H1 (cell line): ENCODE results near the gene SLC5A11. TPM values are rescaled to one million over a fixed set of nuclear protein-coding genes. Genes with fewer than 3 reads are reported as not detected.

Source experiments
- CTCF ChIA-PET: fragments of 300-600 bp; sonication (Branson Sonifier 250); formaldehyde crosslinking; loops from one replicate; lab custom pipeline; 2021; ENCODE audit not compliant: partially characterized antibody; lab: Charles Lee
- POLR2A ChIA-PET: fragments of 300-600 bp; sonication (Branson Sonifier 250); formaldehyde crosslinking; loops from one replicate; lab custom pipeline; 2021; ENCODE audit warnings: inconsistent platforms; ENCODE audit not compliant: partially characterized antibody; lab: Charles Lee
- DNase-seq, 2 experiments: peaks; one replicate each; pipeline versions ENCODE4 v3.0.0 to v3.0.0-alpha.2; 2010 to 2022; ENCODE audit warnings: low spot score in 2 of 2, low read depth in 1 of 2, mixed read lengths in 1 of 2
- FAIRE-seq: peaks from 2 replicates; lab custom pipeline; 2011; peaks lifted over from hg19 to GRCh38; lab: Jason Lieb, UNC
- H2AFZ ChIP-seq: 2 replicates; pipeline ENCODE4 v1.8.1; 2012; ENCODE audit warnings: low read length, inconsistent platforms
- H2AK5ac ChIP-seq: 2 replicates; pipeline ENCODE4 v1.6.1; 2013; ENCODE audit warnings: low read depth, low read length
- H2BK120ac ChIP-seq: replicated peaks from 2 replicates; pipeline ENCODE3; 2013; ENCODE audit warnings: low read depth, low read length, inconsistent platforms
- H2BK12ac ChIP-seq: 2 replicates; pipeline ENCODE4 v1.6.1; 2013; ENCODE audit warnings: low read depth, low read length
- H2BK15ac ChIP-seq: 2 replicates; pipeline ENCODE4 v1.6.1; 2013; ENCODE audit warnings: low read length
- H2BK20ac ChIP-seq: 2 replicates; pipeline ENCODE4 v1.6.1; 2013; ENCODE audit warnings: low read length
- H2BK5ac ChIP-seq: 2 replicates; pipeline ENCODE4 v1.6.1; 2013; ENCODE audit warnings: low read depth, low read length
- H3K14ac ChIP-seq: 2 replicates; pipeline ENCODE4 v1.6.1; 2013; ENCODE audit warnings: inconsistent platforms; ENCODE audit not compliant: insufficient read length
- H3K18ac ChIP-seq: 2 replicates; pipeline ENCODE4 v1.6.1; 2013; ENCODE audit warnings: low read length; ENCODE audit errors: extremely low read depth
- H3K23ac ChIP-seq: 2 replicates; pipeline ENCODE4 v1.6.1; 2013; ENCODE audit warnings: inconsistent platforms; ENCODE audit not compliant: insufficient read length
- H3K23me2 ChIP-seq: 2 replicates; pipeline ENCODE4 v1.6.1; 2013; ENCODE audit warnings: low read depth, low read length
- H3K27ac ChIP-seq: 2 replicates; pipeline ENCODE4 v1.6.1; 2011; ENCODE audit warnings: low read depth, low read length, inconsistent platforms
- H3K27me3 ChIP-seq, 4 experiments: replicated peaks in 1 of 4; 1 replicate in 1 of 4; 2 replicates in 3 of 4; pipeline versions ENCODE4 v1.6.1 to v1.8.1; 2011 to 2013; ENCODE audit warnings: low read length in 3 of 4, mild to moderate bottlenecking in 3 of 4, inconsistent platforms in 2 of 4, mixed read lengths in 2 of 4, moderate library complexity in 1 of 4; ENCODE audit not compliant: control insufficient read depth in 3 of 4, insufficient read depth in 3 of 4; ENCODE audit errors: extremely low read depth in 1 of 4
- H3K36me3 ChIP-seq, 4 experiments: 2 replicates each; pipeline versions ENCODE4 v1.6.1 to v1.8.1; 2011 to 2013; ENCODE audit warnings: mild to moderate bottlenecking in 4 of 4, low read length in 3 of 4, moderate library complexity in 2 of 4, control low read depth in 1 of 4, inconsistent platforms in 1 of 4; ENCODE audit not compliant: insufficient read depth in 4 of 4, control insufficient read depth in 2 of 4
- H3K4ac ChIP-seq: replicated peaks from 2 replicates; pipeline ENCODE3; 2013; ENCODE audit warnings: low read length, low read depth, mixed read lengths, inconsistent platforms; ENCODE audit not compliant: insufficient read length
- H3K4me1 ChIP-seq, 4 experiments: replicated peaks in 1 of 4; 1 replicate in 1 of 4; 2 replicates in 3 of 4; pipeline versions ENCODE4 v1.6.1 to v1.8.1; 2011 to 2013; ENCODE audit warnings: low read length in 3 of 4, inconsistent platforms in 2 of 4, mixed read lengths in 1 of 4; ENCODE audit not compliant: insufficient read depth in 4 of 4, control insufficient read depth in 3 of 4
- H3K4me2 ChIP-seq, 2 experiments: 2 replicates each; pipeline versions ENCODE4 v1.6.1 to v1.8.1; 2011 to 2013; ENCODE audit warnings: low read depth in 2 of 2, low read length in 2 of 2, control low read depth in 1 of 2, inconsistent platforms in 1 of 2, mild to moderate bottlenecking in 1 of 2; ENCODE audit not compliant: insufficient read depth in 1 of 2
- H3K4me3 ChIP-seq, 4 experiments: fragments of 200-600, 300-600 bp in 1 of 4; sonication (generic), shearing (Covaris generic), sonication (Bioruptor Twin) in 1 of 4; 2 replicates each; pipeline versions ENCODE4 v1.5.1 to v1.8.1; 2011 to 2016; ENCODE audit warnings: low read length in 4 of 4, low read depth in 3 of 4, control low read depth in 2 of 4, inconsistent platforms in 2 of 4, mild to moderate bottlenecking in 2 of 4, mixed read lengths in 1 of 4, moderate library complexity in 1 of 4; ENCODE audit not compliant: insufficient read depth in 2 of 4; ENCODE audit errors: extremely low read depth in 1 of 4
- H3K56ac ChIP-seq: replicated peaks from 2 replicates; pipeline ENCODE3; 2013; ENCODE audit warnings: low read depth, mild to moderate bottlenecking, mixed read lengths, low read length, inconsistent platforms; ENCODE audit not compliant: insufficient read length
- H3K79me1 ChIP-seq: 2 replicates; pipeline ENCODE4 v1.6.1; 2013; ENCODE audit warnings: low read depth, low read length, control low read depth
- H3K79me2 ChIP-seq, 2 experiments: 2 replicates each; pipeline versions ENCODE4 v1.6.1 to v1.8.1; 2012 to 2013; ENCODE audit warnings: low read length in 2 of 2, mild to moderate bottlenecking in 2 of 2, inconsistent platforms in 1 of 2; ENCODE audit not compliant: insufficient read depth in 2 of 2, control insufficient read depth in 1 of 2
- H3K9ac ChIP-seq, 4 experiments: replicated peaks in 1 of 4; 1 replicate in 1 of 4; 2 replicates in 3 of 4; pipeline versions ENCODE4 v1.6.1 to v1.8.1; 2011 to 2013; ENCODE audit warnings: low read depth in 3 of 4, low read length in 3 of 4, control low read depth in 2 of 4, mild to moderate bottlenecking in 2 of 4, moderate library complexity in 2 of 4, inconsistent platforms in 1 of 4; ENCODE audit errors: extremely low read depth in 1 of 4
- H3K9me3 ChIP-seq, 2 experiments: 2 replicates each; pipeline versions ENCODE4 v1.6.1 to v1.8.1; 2012 to 2013; ENCODE audit warnings: mild to moderate bottlenecking in 2 of 2, moderate library complexity in 2 of 2, control low read depth in 1 of 2, inconsistent platforms in 1 of 2, low read depth in 1 of 2, low read length in 1 of 2, mixed read lengths in 1 of 2; ENCODE audit not compliant: insufficient read depth in 2 of 2
- H4K20me1 ChIP-seq, 2 experiments: replicated peaks in 1 of 2; 2 replicates each; pipeline versions ENCODE3 to v1.8.1; 2011 to 2013; ENCODE audit warnings: inconsistent platforms in 2 of 2, low read length in 2 of 2, mild to moderate bottlenecking in 1 of 2; ENCODE audit not compliant: insufficient read depth in 2 of 2, control insufficient read depth in 1 of 2
- H4K5ac ChIP-seq: 2 replicates; pipeline ENCODE4 v1.6.1; 2013; ENCODE audit warnings: low read length, low read depth, mixed read lengths, inconsistent platforms; ENCODE audit not compliant: insufficient read length
- H4K8ac ChIP-seq: 2 replicates; pipeline ENCODE4 v1.8.0; 2013; ENCODE audit warnings: mild to moderate bottlenecking, moderate library complexity, low read length, inconsistent platforms; ENCODE audit not compliant: insufficient read depth; ENCODE audit errors: extremely low read depth
- H4K91ac ChIP-seq: replicated peaks from 2 replicates; pipeline ENCODE3; 2013; ENCODE audit warnings: low read length, mixed read lengths, inconsistent platforms; ENCODE audit not compliant: insufficient read length
- CBX5 ChIP-seq: fragments of 300-800, 300-1000 bp; sonication (generic); IDR thresholded peaks from 2 replicates; pipeline ENCODE4 v1.7.1; 2016; ENCODE audit warnings: antibody characterized with exemption, low read length, low read depth
- KDM1A ChIP-seq: fragments of 200-600, 300-600 bp; sonication (generic); IDR thresholded peaks from 2 replicates; pipeline ENCODE4 v1.7.1; 2016; ENCODE audit warnings: mild to moderate bottlenecking, low read length, borderline replicate concordance
- WGBS, 2 experiments: shearing (Covaris generic) in 1 of 2; methylation state at CpG; one replicate each; pipeline versions ENCODE4 v1.1.6 to v1.1.7; 2013 to 2015; ENCODE audit warnings: low lambda C conversion rate in 2 of 2, mixed read lengths in 2 of 2, inconsistent platforms in 1 of 2, low coverage in 1 of 2, missing lambda C conversion rate in 1 of 2; ENCODE audit not compliant: insufficient replicate concordance in 2 of 2, insufficient coverage in 1 of 2, insufficient read length in 1 of 2; ENCODE audit errors: extremely low coverage in 1 of 2, missing lambda C conversion rate in 1 of 2; 5-methylcytosine and 5-hydroxymethylcytosine counted together
- polyA plus RNA-seq, 7 experiments: library from polyadenylated mRNA; depleted of rRNA in 3 of 7; stranded (reverse) in 5 of 7; unstranded in 2 of 7; fragments of >200 nt in 5 of 7; fragments of 200-250 nt in 2 of 7; gene quantifications; 1 replicate in 5 of 7; 2 replicates in 1 of 7; 4 replicates in 1 of 7; pipeline versions ENCODE4 v1.2.1 to v1.2.3, GENCODE V29; 2011 to 2013; ENCODE audit warnings: missing spikeins in 2 of 7, mixed read lengths in 2 of 7
- total RNA-seq: library from RNA; stranded (reverse); fragmentation: NEBNext Ultra II Directional; extraction: Animal tissue kit (Norgen Biotek cat#: 25700); gene quantifications from 2 replicates; pipeline ENCODE4 v1.2.1, GENCODE V29; 2021
- TF ChIP-seq, protein P1 (sequence below): IDR thresholded peaks from 2 replicates; pipeline ENCODE4 v1.6.1; 2012; ENCODE audit warnings: inconsistent platforms

SLC5A11 gene
- total and polyA plus RNA-seq, 2 of the 8 experiments (the other 6 are each of a cell fraction or from before 2014, with no cell fraction given), result 0.26 to 0.59 TPM

DNA sequence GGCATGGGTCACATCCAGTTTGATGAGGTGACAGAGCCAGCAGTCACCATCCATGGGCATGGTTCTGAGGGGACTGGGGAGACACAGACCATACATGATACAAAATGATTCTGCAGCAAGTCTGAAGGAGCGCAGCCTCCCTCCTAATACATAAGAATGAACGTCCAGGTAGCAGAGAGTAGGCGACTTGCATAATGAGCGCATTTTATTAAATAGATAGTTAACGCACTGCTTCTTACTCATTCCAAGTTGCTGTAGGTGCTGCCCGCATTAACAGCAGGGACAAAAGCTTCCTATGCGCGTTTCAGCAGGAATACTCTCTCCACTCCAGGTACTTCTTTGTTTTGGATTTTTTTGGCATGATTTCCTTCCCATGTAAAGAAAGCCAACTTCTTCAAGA is 73.8 kb downstream of the SLC5A11 start:
- Histone ChIP-seq H3K79me1 (no peaks in the 10 kb centered on the region), H3K14ac (no peak overlapping the region), H3K23me2 (no peaks in the 10 kb centered on the region), H4K20me1 (no peaks in the 10 kb centered on the region)
- TF ChIP-seq CBX5 (no peak), KDM1A (no peak)
- TF ChIP-seq, protein P1, sequence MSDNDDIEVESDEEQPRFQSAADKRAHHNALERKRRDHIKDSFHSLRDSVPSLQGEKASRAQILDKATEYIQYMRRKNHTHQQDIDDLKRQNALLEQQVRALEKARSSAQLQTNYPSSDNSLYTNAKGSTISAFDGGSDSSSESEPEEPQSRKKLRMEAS, result no peak
- TF ChIP-seq, all 59 proteins: peak for 0
- WGBS, 2 experiments, result 88% methylated on average over 8 of the region's 8 CpGs; no CpG with 5 or more reads in 1 of the 2 experiments
- POLR2A ChIA-PET, result interaction anchor here (0.6 kb wide), 1 partner anchor 53 kb away, joined by 4 read pairs; no protein-coding TSS in a partner anchor
- Histone ChIP-seq H4K8ac (no peak overlapping the region), H3K4me3 (no peak overlapping the region), H3K56ac (no peak overlapping the region), H2BK15ac (no peak overlapping the region), H3K23ac (no peak overlapping the region), H2AFZ (no peak overlapping the region), H4K91ac (no peak overlapping the region), H2BK20ac (no peak overlapping the region), H3K27ac (no peak overlapping the region), H3K79me2 (no peaks in the 10 kb centered on the region), H3K36me3 (peaks cover 0 to 9% (median 4%) of the 10 kb centered on the region in 4 experiments; a peak in 5 of 8 replicates), H3K18ac (no peak overlapping the region), H3K9me3 (no peaks in the 10 kb centered on the region), H3K4me2 (no peak overlapping the region), H3K4ac (no peak overlapping the region), H4K5ac (no peak overlapping the region), H3K9ac (no peak overlapping the region), H2BK5ac (no peak overlapping the region), H2BK120ac (no peak overlapping the region), H2AK5ac (no peak overlapping the region), H2BK12ac (no peak overlapping the region), H3K27me3 (no peaks in the 10 kb centered on the region), H3K4me1 (peaks cover 0 to 8% (median 5%) of the 10 kb centered on the region in 4 experiments; a peak in 4 of 7 replicates)
- CTCF ChIA-PET, result no interaction called here
- FAIRE-seq, result no peak
- DNase-seq, result no peak
